ENCODE data around the gene TPSB2.
"Not testable (repeated sequence)": the region's sequence is repeated elsewhere in the genome, so short reads cannot be mapped to it uniquely, and the experiment has no call there.

Gene TPSB2

DNA sequence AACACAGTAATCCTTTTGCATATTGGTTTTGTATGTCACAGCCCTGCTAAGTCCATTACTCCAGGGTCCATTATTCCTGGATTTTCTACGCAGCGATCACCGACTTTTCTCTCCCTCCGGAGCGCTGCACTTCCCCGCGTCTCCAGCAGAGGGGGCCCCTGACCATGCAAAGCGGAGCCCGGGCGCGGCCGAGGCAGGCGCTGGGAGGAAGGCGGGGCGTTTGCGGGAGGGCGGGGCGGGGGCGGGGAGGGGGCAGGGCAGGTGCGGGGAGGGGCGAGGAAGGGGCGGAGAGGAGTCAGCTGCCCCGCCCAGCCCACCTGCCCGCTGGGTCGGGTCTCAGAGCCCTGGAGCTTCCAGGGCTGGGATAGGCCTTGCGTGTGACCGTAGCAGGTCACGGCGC, 6.7 kb upstream of the TPSB2 start:
- not testable (repeated sequence) for H3K27me3 ChIP-seq (replicated peaks; ENCODE audit: control insufficient read depth, insufficient read depth, low read length); H3K9me3 ChIP-seq (ENCODE audit: control insufficient read depth, low read length); DNase-seq (ENCODE audit: low read depth); H3K36me3 ChIP-seq (ENCODE audit: control insufficient read depth, insufficient read depth, low read length, severe bottlenecking); H3K4me3 ChIP-seq (ENCODE audit: low read length); H3K9ac ChIP-seq (ENCODE audit: low read length); H3K4me1 ChIP-seq (ENCODE audit: control insufficient read depth, insufficient read depth, low read length)

DNA sequence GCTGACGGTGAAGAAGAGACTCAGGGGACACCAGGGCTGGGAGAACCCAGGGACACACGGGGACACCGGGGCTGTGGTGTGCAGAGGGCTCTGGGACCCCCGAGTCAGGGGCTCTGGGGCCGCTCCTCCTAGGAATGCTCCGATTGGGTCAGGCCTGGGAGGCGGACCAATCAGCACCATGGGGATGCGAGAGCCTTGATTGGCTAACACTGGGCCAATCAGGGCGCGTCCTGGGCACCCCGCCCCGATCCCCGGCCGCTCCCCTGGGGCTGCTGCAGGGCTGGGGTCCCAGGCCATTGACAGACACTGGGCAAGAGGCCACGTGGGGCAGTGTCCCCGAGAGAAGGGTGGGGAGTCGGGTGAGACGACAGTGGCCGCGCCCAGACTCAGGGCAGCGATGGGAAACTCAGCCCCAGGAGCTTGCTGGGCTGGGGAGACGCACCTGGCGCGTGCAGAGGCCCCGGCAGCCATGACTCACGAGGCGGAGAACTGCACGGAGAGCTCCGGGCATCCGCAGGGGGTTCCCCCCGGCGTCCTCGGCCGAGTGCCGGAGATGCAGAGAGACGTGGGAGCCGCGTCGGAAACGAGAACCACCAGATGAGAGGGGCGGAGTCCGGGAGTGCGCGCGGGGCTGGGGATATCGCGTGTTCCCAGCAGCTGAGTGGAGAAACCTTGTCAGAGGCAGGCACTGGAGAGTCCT, 2.2 kb upstream of the TPSB2 start:
- H3K4me3 ChIP-seq (ENCODE audit: low read length); H3K36me3 ChIP-seq (ENCODE audit: control insufficient read depth, insufficient read depth, low read length, severe bottlenecking); H3K9me3 ChIP-seq (ENCODE audit: control insufficient read depth, low read length); H3K27me3 ChIP-seq (replicated peaks; ENCODE audit: control insufficient read depth, insufficient read depth, low read length); H3K9ac ChIP-seq (ENCODE audit: low read length); DNase-seq (ENCODE audit: low read depth); H3K4me1 ChIP-seq (ENCODE audit: control insufficient read depth, insufficient read depth, low read length): not testable (repeated sequence)

DNA sequence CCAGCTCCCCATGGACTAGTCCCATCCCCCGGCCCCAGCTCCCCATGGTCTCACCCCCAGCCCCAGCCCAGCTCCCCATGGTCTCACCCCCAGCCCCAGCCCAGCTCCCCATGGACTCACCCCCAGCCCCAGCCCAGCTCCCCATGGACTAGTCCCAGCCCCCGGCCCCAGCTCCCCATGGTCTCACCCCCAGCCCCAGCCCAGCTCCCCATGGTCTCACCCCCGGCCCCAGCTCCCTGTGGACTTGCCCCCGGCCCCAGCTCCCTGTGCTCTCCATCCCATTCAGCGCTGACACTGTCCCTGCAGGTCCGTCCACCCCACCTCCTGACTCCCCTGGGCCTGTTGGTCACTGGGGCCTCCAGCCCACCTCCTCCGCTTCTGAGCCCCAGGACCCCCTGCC, 1.3 kb upstream of the TPSB2 start:
- not testable (repeated sequence) for H3K4me1 ChIP-seq (ENCODE audit: control insufficient read depth, insufficient read depth, low read length); H3K9me3 ChIP-seq (ENCODE audit: control insufficient read depth, low read length); H3K27me3 ChIP-seq (replicated peaks; ENCODE audit: control insufficient read depth, insufficient read depth, low read length); H3K9ac ChIP-seq (ENCODE audit: low read length); H3K36me3 ChIP-seq (ENCODE audit: control insufficient read depth, insufficient read depth, low read length, severe bottlenecking); DNase-seq (ENCODE audit: low read depth); H3K4me3 ChIP-seq (ENCODE audit: low read length)

DNA sequence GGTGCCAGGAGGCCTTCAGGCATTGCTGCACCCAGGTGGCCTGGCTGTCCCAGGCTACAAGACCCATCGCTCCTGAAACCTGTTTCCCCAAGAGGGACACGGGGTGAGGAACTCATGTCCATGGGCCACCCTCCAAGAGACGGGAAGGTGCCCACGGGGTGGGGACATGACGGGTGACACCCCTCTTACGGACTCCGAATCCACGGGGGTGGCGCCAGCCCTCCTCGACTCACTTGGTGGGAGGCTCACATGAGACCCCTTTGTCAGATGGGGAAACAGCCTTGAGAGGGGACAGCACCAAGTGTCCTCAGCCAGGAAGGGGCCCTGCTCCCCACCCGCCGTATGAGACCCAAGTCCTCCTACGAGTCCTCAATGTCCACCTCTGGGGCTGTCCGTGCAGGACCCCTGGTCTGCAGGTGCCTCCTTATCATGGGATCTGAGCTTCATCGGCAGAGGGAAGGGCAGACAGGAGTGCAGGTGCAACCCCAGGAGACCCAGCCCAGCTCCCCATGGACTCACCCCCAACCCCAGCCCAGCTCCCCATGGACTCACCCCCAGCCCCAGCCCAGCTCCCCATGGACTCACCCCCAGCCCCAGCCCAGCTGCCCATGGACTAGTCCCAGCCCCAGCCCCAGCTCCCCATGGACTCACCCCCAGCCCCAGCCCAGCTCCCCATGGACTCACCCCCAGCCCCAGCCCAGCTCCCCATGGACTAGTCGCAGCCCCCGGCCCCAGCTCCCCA, 658 bp upstream of the TPSB2 start:
- not testable (repeated sequence) for H3K9ac ChIP-seq (ENCODE audit: low read length); H3K4me3 ChIP-seq (ENCODE audit: low read length); H3K4me1 ChIP-seq (ENCODE audit: control insufficient read depth, insufficient read depth, low read length); H3K27me3 ChIP-seq (replicated peaks; ENCODE audit: control insufficient read depth, insufficient read depth, low read length); H3K36me3 ChIP-seq (ENCODE audit: control insufficient read depth, insufficient read depth, low read length, severe bottlenecking); H3K9me3 ChIP-seq (ENCODE audit: control insufficient read depth, low read length); DNase-seq (ENCODE audit: low read depth)

DNA sequence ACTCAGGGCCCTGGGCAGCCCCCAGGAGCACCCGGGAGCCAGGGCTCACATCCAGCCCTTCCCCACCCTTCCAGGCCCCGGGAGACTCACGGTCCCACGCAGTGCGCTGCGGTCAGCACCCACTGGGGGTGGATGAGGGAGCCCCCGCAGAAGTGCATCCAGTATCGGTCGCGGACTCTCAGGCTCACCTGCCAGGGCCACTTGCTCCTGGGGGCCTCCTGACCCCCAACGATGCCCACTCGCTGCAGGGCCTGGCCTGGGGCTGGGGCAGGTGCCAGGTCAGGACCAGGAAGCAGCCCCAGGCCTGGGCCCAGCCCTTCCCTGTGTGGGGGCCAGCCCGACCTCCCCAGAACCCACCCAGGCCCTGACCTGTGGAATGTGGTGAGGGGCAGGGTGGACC, 508 bp downstream of the TPSB2 start:
- H3K27me3 ChIP-seq (replicated peaks; ENCODE audit: control insufficient read depth, insufficient read depth, low read length); H3K9ac ChIP-seq (ENCODE audit: low read length); H3K4me1 ChIP-seq (ENCODE audit: control insufficient read depth, insufficient read depth, low read length); H3K9me3 ChIP-seq (ENCODE audit: control insufficient read depth, low read length); DNase-seq (ENCODE audit: low read depth); H3K36me3 ChIP-seq (ENCODE audit: control insufficient read depth, insufficient read depth, low read length, severe bottlenecking); H3K4me3 ChIP-seq (ENCODE audit: low read length): not testable (repeated sequence)

DNA sequence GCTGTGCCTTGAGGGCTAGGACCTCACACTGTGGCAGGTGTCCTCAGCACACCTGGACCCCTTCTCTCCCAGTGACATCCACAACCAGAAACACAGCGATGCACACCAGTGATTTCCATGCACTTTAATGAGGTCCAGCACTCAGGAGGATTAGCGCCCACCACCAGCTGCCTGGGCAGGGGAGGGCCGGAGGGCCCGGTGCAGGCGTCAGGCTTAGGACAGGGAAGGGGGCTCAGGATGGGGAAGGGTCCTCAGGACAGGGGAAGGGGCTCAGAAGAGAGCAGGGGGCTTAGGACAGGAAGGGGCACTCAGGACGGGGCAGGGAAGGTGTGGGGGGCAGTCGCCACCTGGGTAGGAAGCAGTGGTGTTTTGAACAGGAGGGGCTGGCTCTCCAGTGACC, 1.8 kb downstream of the TPSB2 start:
- H3K36me3 ChIP-seq (ENCODE audit: control insufficient read depth, insufficient read depth, low read length, severe bottlenecking); H3K4me1 ChIP-seq (ENCODE audit: control insufficient read depth, insufficient read depth, low read length); DNase-seq (ENCODE audit: low read depth); H3K9ac ChIP-seq (ENCODE audit: low read length); H3K9me3 ChIP-seq (ENCODE audit: control insufficient read depth, low read length); H3K4me3 ChIP-seq (ENCODE audit: low read length); H3K27me3 ChIP-seq (replicated peaks; ENCODE audit: control insufficient read depth, insufficient read depth, low read length): not testable (repeated sequence)

DNA sequence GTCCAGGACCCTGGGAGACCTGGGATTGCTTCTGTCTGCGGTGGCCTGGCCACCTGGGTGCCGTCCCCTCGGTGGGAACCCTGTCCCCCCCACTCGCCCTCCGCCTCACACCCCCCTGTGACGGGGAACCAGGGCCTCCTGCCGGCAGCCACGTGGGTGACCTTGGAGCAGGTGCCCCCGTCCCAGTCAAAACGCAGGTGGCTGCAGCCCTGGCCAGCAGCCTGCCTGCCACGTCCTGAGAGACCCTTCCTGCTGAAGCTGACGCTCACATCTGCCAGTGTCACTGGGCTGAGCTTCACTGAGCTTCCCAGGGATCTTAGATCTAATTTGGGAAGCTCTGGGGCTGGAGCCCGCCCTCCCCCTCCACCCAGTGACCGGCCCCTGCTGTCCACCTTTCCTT, 3.3 kb downstream of the TPSB2 start:
- H3K4me3 ChIP-seq (ENCODE audit: low read length); DNase-seq (ENCODE audit: low read depth); H3K36me3 ChIP-seq (ENCODE audit: control insufficient read depth, insufficient read depth, low read length, severe bottlenecking); H3K9me3 ChIP-seq (ENCODE audit: control insufficient read depth, low read length); H3K4me1 ChIP-seq (ENCODE audit: control insufficient read depth, insufficient read depth, low read length); H3K27me3 ChIP-seq (replicated peaks; ENCODE audit: control insufficient read depth, insufficient read depth, low read length); H3K9ac ChIP-seq (ENCODE audit: low read length): not testable (repeated sequence)

DNA sequence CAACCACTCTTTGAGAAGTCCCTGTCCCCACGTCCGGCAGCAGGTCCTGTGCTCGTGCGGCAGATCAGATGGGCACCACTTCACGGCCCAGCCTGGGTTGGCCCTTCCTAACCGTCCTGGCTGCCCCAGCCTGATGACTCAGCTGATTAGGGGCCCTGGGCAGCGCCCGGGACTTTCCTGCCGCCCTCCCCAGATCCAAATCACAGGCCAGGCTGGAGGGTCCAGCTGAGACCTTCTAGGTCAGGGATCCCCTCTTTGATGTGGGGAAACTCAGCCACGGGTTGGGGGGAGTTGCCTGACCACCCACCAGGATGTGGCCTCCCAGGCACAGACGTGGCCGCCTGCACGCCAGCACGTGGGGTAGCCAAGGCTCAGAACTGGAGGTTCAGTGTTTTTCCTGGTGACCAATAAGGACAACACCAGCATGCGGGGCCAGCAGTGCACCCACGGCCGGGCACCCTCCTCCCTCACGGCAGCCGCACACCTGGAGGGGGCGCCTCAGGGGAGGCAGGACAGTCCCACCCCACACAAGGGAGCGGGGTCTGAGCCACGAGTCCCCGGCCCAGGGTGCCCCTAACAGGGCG, 4.2 kb downstream of the TPSB2 start:
- not testable (repeated sequence) for H3K9me3 ChIP-seq (ENCODE audit: control insufficient read depth, low read length); DNase-seq (ENCODE audit: low read depth); H3K4me1 ChIP-seq (ENCODE audit: control insufficient read depth, insufficient read depth, low read length); H3K4me3 ChIP-seq (ENCODE audit: low read length); H3K27me3 ChIP-seq (replicated peaks; ENCODE audit: control insufficient read depth, insufficient read depth, low read length); H3K9ac ChIP-seq (ENCODE audit: low read length); H3K36me3 ChIP-seq (ENCODE audit: control insufficient read depth, insufficient read depth, low read length, severe bottlenecking)

DNA sequence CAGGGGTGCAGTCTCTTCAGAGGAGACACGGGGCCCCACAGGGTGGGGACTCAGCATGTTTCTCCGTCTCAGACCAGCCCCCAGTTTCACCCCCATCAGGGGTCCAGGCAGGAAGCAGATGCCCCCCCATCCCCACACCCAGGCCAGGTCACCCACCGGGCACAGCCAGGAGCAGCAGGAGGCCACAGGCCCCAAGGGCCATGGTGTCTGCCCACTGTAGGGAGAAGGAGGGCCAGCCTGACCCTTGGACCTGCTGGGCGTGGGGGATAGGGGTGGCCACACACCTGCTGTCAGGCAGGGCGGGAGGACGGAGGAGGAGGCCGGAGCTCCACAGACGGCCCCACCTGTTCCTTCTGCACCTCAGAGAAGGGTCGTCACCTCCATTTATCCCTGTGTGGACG, 4.9 kb downstream of the TPSB2 start, which contains the start of gene TPSG1:
Gene TPSG1, minus strand, starts transcription at position 218 of the 401 bp plus-strand sequence. Its CDS starts 16 bp downstream, at position 202.
- no peak for DNase-seq (ENCODE audit: low read depth)
- peaks cover 10% of the 10 kb centered on the region for H3K27me3 ChIP-seq (replicated peaks; ENCODE audit: control insufficient read depth, insufficient read depth, low read length)
- H3K9me3 ChIP-seq (ENCODE audit: control insufficient read depth, low read length), result no peaks in the 10 kb centered on the region
- H3K36me3 ChIP-seq (ENCODE audit: control insufficient read depth, insufficient read depth, low read length, severe bottlenecking), result no peaks in the 10 kb centered on the region
- H3K4me1 ChIP-seq (ENCODE audit: control insufficient read depth, insufficient read depth, low read length), result no peaks in the 10 kb centered on the region
- H3K9ac ChIP-seq (ENCODE audit: low read length), result no peak within 1 kb of the TSS
- H3K4me3 ChIP-seq (ENCODE audit: low read length), result no peak within 1 kb of the TSS

DNA sequence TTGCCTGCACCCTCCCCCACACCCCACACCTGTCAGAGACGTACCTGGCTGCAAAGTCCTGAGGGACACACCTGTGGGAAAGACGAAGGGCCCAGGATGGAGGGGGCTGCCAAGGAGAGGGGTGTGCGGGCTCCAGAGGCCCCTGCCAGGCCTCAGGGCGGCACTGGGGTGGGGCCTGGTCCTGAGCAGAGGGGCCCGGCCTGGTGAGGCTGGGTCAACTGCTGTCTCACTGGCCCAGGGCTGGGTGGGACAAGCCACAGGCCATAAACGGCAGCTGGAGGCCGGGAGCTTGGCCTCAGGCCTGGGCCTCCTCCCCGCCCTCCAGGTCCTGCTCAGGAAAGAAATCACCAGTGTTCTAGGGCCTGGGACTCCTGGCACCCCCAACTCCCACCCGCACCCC, 5.4 kb downstream of the TPSB2 start:
- no peak for DNase-seq (ENCODE audit: low read depth)
- Histone ChIP-seq H3K9me3 (ENCODE audit: control insufficient read depth, low read length) (no peaks in the 10 kb centered on the region), H3K27me3 (replicated peaks; ENCODE audit: control insufficient read depth, insufficient read depth, low read length) (peaks cover 10% of the 10 kb centered on the region), H3K4me3 (ENCODE audit: low read length) (no peak overlapping the region), H3K9ac (ENCODE audit: low read length) (no peak overlapping the region), H3K4me1 (ENCODE audit: control insufficient read depth, insufficient read depth, low read length) (no peaks in the 10 kb centered on the region), H3K36me3 (ENCODE audit: control insufficient read depth, insufficient read depth, low read length, severe bottlenecking) (no peaks in the 10 kb centered on the region)

DNA sequence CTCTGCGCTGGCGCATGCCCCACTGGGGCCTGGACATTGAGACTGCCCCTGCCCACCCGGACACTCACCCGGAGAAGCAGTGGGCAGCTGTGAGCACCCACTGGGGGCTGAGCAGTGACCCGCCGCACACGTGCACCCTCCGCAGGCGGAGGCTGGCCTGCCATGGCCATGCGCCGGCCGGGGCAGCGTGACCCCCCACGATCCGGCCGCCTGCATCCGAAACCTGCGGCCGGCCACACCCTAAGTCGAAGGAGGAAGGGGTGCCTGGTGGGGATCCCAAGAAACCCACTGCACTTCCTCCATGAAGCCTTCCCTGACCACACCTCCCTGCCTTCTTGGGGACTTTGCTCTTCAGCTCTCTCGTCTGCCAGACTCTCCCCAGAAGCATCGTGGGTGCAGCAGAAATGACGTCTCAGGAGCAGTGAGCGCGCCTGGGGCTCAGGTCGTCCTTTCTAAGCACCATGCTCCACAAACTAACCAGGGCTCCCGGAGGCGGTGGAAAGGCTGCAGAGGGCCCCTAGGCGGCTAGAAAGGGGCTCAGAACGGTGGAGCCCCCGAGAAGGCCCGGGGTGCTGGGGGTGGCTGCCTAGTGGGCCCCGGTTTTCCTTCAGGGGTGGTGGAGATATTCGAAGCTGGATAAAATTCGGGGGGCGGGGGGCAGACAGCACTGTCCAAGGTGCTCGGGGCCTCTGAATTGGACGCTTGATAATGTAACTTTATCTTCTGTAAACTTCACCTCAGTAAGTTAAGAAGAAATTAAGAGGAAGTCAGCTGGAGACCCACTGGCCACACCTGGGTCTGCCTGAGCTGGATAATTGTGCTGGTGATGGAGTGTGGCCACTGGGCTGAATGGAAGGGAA, 6.4 kb downstream of the TPSB2 start:
- Histone ChIP-seq H3K4me3 (ENCODE audit: low read length) (no peak overlapping the region), H3K4me1 (ENCODE audit: control insufficient read depth, insufficient read depth, low read length) (no peaks in the 10 kb centered on the region), H3K27me3 (replicated peaks; ENCODE audit: control insufficient read depth, insufficient read depth, low read length) (peaks cover 10% of the 10 kb centered on the region), H3K9me3 (ENCODE audit: control insufficient read depth, low read length) (no peaks in the 10 kb centered on the region), H3K36me3 (ENCODE audit: control insufficient read depth, insufficient read depth, low read length, severe bottlenecking) (no peaks in the 10 kb centered on the region), H3K9ac (ENCODE audit: low read length) (no peak overlapping the region)
- DNase-seq (ENCODE audit: low read depth), result no peak
